ENCODE data around the gene STX10. TPM values are rescaled to one million over a fixed set of nuclear protein-coding genes. Genes with fewer than 3 reads are reported as not detected.
"Not testable (repeated sequence)": the region's sequence is repeated elsewhere in the genome, so short reads cannot be mapped to it uniquely, and the experiment has no call there.

Gene STX10
- total RNA-seq (2014; rRNA removed; shearing (Covaris generic); ENCODE audit: low replicate concordance): 172 and 177 TPM in 2 replicates

- in situ Hi-C loops (cut with HindIII; ENCODE audit: low pct_unique_long_range_greater_than_20kb, low sequenced_read_pairs): no loop called here
- DNase-seq (ENCODE audit: low read depth): peak; percentile 89
Observed at GRCh38 chr19:13150187-13150930, at the start of gene STX10, which contains the start of gene IER2. Gene STX10 (minus strand): TSS chr19:13150375. CDS start chr19:13150173, 202 bp downstream. Gene IER2 (plus strand): TSS chr19:13150411. CDS start chr19:13153187, 2,776 bp downstream.

- in situ Hi-C loops (cut with HindIII; ENCODE audit: low pct_unique_long_range_greater_than_20kb, low sequenced_read_pairs): no loop called here
- no peak for DNase-seq (ENCODE audit: low read depth)
Observed at GRCh38 chr19:13198634-13199033, 48.5 kb upstream of the STX10 start.

GRCh38 chr19:13195678-13196077 lies 45.5 kb upstream of the STX10 start:
- no peak for DNase-seq (ENCODE audit: low read depth)
- in situ Hi-C loops (cut with HindIII; ENCODE audit: low pct_unique_long_range_greater_than_20kb, low sequenced_read_pairs): no loop called here

- no peak for DNase-seq (ENCODE audit: low read depth)
- in situ Hi-C loops (cut with HindIII; ENCODE audit: low pct_unique_long_range_greater_than_20kb, low sequenced_read_pairs): no loop called here
Observed at GRCh38 chr19:13190781-13191540, 40.8 kb upstream of the STX10 start.

DNA sequence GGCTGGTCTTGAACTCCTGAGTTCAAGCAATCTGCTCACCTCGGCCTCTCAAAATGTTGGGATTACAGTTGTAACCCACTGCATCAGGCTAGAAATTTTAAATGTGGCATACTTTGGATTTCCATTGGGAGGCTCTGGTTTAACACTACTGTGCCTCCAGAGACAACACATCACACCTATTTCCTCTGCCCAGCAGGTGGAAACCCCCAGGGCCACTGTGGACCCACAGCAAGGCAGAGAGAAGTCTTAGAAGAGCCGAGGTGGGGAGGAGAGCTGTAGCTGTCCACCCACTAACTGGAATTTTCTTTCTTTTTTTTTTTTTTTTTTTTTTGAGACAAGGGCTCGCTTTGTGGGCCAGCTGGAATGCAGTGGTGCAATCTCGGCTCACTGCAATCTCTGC lies 39.4 kb upstream of the STX10 start:
- in situ Hi-C loops (cut with HindIII; ENCODE audit: low pct_unique_long_range_greater_than_20kb, low sequenced_read_pairs): no loop called here
- no peak for DNase-seq (ENCODE audit: low read depth)

DNA sequence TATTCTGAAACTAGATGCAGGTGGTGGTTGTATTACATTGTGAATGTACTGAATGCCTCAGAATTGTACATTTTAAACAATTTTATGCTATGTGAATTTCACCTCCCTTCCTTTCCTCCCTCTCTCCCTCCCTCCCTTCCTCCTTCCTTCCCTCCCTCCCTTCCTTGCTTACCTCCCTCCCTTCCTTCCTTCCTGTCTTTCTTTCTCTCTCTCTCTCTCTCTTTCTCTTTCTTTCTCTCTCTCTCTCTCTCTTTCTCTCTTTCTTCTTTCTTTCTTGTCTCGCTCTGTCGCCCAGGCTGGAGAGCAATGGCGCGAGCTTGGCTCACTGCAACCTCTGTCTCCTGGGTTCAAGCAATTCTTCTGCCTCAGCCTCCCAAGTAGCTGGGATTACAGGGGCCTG lies 37.2 kb upstream of the STX10 start:
- no peak for DNase-seq (ENCODE audit: low read depth)
- in situ Hi-C loops (cut with HindIII; ENCODE audit: low pct_unique_long_range_greater_than_20kb, low sequenced_read_pairs): no loop called here

- DNase-seq (ENCODE audit: low read depth); in situ Hi-C loops (cut with HindIII; ENCODE audit: low pct_unique_long_range_greater_than_20kb, low sequenced_read_pairs): not testable (repeated sequence)
Observed at GRCh38 chr19:13186688-13187087, 36.5 kb upstream of the STX10 start.

DNA sequence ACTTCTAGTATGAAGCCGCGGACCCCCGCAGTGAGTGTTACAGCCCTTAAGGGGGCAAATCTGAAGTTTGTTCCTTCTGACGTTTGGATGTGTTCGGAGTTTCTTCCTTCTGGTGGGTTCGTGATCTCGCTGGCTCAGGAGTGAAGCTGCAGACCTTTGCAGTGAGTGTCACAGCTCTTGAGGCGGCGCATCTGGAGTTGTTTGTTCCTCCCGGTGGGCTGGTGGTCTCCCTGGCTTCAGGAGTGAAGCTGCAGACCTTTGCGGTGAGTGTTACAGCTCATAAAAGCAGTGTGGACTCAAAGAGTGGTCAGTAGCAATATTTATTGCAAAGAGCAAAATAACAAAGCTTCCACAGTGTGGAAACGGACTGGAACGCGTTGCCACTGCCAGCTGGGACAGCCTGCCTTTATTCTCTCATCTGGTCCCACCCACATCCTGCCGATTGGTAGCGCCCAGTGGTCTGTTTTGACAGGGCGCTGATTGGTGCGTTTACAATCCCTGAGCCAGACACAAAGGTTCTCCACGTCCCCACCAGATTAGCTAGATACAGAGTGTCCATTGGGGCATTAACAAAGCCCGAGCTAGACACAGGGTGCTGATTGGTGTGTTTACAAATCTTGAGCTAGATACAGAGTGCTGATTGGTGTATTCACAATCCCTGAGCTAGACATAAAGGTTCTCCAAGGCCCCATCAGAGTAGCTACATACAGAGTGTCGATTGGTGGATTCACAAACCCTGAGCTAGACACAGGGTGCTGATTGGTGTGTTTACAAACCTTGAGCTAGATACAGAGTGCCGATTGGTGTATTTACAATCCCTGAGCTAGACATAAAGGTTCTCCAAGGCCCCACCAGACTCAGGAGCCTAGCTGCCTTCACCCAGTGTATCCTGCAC lies 35.8 kb upstream of the STX10 start:
- DNase-seq (ENCODE audit: low read depth); in situ Hi-C loops (cut with HindIII; ENCODE audit: low pct_unique_long_range_greater_than_20kb, low sequenced_read_pairs): not testable (repeated sequence)

DNA sequence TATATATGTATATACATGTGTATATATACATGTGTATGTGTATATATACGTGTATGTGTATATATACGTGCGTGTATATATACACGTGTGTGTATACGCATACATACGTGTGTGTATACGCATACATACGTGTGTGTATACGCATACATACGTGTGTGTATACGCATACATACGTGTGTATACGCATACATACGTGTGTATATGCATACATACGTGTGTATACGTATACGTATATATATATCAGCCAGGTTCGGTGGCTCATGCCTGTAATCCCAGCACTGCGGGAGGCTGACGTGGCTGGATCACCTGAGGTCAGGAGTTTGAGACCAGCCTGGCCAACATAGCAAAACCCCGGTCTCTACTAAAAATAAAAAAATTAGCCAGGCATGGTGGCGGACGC lies 34.8 kb upstream of the STX10 start:
- in situ Hi-C loops (cut with HindIII; ENCODE audit: low pct_unique_long_range_greater_than_20kb, low sequenced_read_pairs); DNase-seq (ENCODE audit: low read depth): not testable (repeated sequence)

- in situ Hi-C loops (cut with HindIII; ENCODE audit: low pct_unique_long_range_greater_than_20kb, low sequenced_read_pairs): no loop called here
- no peak for DNase-seq (ENCODE audit: low read depth)
Observed at GRCh38 chr19:13181747-13182388, 31.7 kb upstream of the STX10 start.

DNA sequence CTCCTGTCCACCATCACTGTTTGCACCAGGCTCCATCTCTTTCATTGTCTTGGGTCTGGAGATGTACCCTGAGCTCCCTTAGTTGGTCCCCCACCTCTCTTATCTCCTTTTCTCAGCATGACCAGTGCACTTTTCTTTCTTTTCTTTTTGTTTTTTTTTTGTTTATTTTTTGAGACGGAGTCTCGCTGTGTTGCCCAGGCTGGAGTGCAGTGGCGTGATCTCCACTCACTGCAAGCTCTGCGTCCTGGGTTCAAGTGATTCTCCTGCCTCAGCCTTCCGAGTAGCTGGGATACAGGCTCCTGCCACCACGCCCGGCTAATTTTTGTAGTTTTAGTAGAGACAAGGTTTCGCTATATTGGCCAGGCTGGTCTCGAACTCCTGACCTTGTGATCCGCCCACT lies 28.1 kb upstream of the STX10 start:
- DNase-seq (ENCODE audit: low read depth); in situ Hi-C loops (cut with HindIII; ENCODE audit: low pct_unique_long_range_greater_than_20kb, low sequenced_read_pairs): not testable (repeated sequence)

- DNase-seq (ENCODE audit: low read depth); in situ Hi-C loops (cut with HindIII; ENCODE audit: low pct_unique_long_range_greater_than_20kb, low sequenced_read_pairs): not testable (repeated sequence)
Observed at GRCh38 chr19:13177584-13177983, 27.4 kb upstream of the STX10 start.

GRCh38 chr19:13176345-13176744 lies 26.2 kb upstream of the STX10 start:
- DNase-seq (ENCODE audit: low read depth): peak; percentile 56
- in situ Hi-C loops (cut with HindIII; ENCODE audit: low pct_unique_long_range_greater_than_20kb, low sequenced_read_pairs): no loop called here

GRCh38 chr19:13173139-13173737 lies 23.1 kb upstream of the STX10 start:
- in situ Hi-C loops (cut with HindIII; ENCODE audit: low pct_unique_long_range_greater_than_20kb, low sequenced_read_pairs): no loop called here
- DNase-seq (ENCODE audit: low read depth): peak; percentile 54

- peak; percentile 97 for DNase-seq (ENCODE audit: low read depth)
- in situ Hi-C loops (cut with HindIII; ENCODE audit: low pct_unique_long_range_greater_than_20kb, low sequenced_read_pairs): no loop called here
Observed at GRCh38 chr19:13172346-13173138, 22.4 kb upstream of the STX10 start.

DNA sequence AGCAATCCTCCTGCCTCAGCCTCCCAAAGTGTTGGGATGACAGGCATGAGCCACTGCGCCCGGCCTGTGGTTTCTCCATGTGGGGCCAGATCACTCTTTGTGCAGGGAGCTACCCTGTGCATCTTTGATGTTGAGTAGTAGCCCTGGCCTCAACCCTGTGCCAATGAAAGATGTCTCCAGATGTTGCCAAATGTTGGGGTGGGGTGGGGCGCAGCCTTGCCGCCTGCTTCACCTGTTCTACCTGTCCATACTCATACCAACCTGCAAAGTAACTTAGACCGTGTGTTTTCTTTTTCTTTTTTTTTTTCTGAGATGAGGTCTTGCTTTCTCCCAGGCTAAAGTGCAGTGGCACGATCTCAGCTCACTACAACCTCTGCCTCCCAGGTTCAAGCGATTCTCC lies 21.0 kb upstream of the STX10 start:
- in situ Hi-C loops (cut with HindIII; ENCODE audit: low pct_unique_long_range_greater_than_20kb, low sequenced_read_pairs): no loop called here
- no peak for DNase-seq (ENCODE audit: low read depth)

DNA sequence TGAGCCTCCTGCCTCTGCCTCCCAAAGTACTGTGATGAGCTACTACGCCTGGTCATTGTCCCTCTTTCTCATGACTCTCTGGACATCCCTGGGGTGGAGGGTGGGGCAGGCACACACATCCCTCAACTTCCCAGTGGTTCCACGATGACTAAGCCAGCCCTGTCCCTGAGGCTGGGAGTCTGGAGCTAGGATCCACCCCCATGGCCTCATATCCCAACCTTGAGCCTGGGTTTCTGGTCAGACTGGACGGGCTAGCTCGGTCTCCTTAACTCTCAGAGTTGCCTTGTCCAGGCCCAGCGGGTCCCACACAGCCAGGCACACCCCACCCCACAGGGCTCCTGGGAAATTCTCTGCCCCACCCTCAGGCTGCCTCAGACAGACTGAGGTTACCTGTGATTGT lies 19.6 kb upstream of the STX10 start:
- DNase-seq (ENCODE audit: low read depth): peak; percentile 86
- in situ Hi-C loops (cut with HindIII; ENCODE audit: low pct_unique_long_range_greater_than_20kb, low sequenced_read_pairs): no loop called here
